ENCODE measurements around the gene TEX9.

TEX9 gene

DNA sequence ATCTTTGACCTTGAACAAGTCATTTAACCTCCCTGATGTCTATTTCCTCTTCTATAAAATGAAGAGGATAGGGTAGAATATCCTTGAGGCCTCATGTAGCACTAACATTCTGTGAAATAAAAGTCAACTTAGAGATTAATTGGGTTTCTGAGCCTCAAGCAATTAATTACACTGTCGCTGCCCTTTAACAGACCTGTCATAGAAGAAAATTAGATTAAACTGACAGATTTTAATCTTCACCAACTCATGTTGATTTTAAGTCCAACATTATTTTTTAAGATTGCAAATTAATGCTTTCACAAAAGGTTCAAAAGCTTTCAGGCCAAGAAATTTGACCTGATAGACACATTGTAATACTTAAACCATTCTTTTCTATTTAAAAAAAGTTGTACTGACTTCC is 107.8 kb downstream of the TEX9 start:
- TF ChIP-seq Cebpa-rat (IDR thresholded peaks at IDR 0.05) = no peak
- no peak overlapping the region for H3K4me3 ChIP-seq
- H4K20me1 ChIP-seq = no peaks in the 10 kb centered on the region
- H3K27ac ChIP-seq = no peak overlapping the region
- H3K36me3 ChIP-seq = no peaks in the 10 kb centered on the region
- peaks cover 0 to 7% (median 1%) of the 10 kb centered on the region in 11 experiments; a peak in 11 of 22 replicates for H3K9me3 ChIP-seq (replicated peaks in 1 of 11)
- H3K9ac ChIP-seq = no peak overlapping the region
- H3K27me3 ChIP-seq = no peaks in the 10 kb centered on the region
- peaks cover 0 to 20% (median 6%) of the 10 kb centered on the region in 10 experiments; a peak in 12 of 20 replicates for H3K4me1 ChIP-seq
- no peak overlapping the region for H3K4me2 ChIP-seq

DNA sequence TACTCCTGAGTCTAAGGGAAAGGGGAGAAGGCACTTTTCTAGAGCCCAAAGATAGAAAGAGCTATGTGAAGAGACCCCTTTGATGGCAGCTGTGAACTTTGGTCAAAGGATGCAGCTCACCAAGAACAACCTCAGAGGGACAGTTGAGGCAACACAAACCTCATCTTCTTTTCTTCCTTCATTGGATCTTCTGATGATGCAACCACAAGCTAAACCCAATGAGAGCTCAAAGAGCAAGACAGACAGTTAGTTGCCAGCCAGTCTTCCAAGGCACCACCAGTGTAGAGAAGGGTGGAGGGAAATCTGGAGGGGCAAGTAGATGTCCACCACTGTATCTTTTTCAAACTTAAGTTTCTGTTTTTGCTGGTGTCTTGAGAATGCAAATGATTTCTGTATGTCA is 110.1 kb downstream of the TEX9 start:
- peaks cover 6 to 24% (median 14%) of the 10 kb centered on the region in 11 experiments; a peak in 17 of 22 replicates for H3K9me3 ChIP-seq (replicated peaks in 1 of 11)
- H4K20me1 ChIP-seq = no peaks in the 10 kb centered on the region
- no peak overlapping the region for H3K27ac ChIP-seq
- H3K27me3 ChIP-seq = no peaks in the 10 kb centered on the region
- H3K4me2 ChIP-seq = no peak overlapping the region
- no peaks in the 10 kb centered on the region for H3K36me3 ChIP-seq
- H3K4me1 ChIP-seq = no peaks in the 10 kb centered on the region
- no peak overlapping the region for H3K4me3 ChIP-seq
- TF ChIP-seq Cebpa-rat (IDR thresholded peaks at IDR 0.05) = 0 out of 22 replicates have a peak, but pooled peaks of 1 of the 11 experiments have one; percentile 33
- H3K9ac ChIP-seq = no peak overlapping the region

All from BLaER1 treated with 17β-estradiol and CSF1 and Interleukin-3, amounts not matched to agents 10 nM and 100 nM (cell line).